Measurements from ENCODE around the gene SETD7.
"Not testable (repeated sequence)": the region's sequence is repeated elsewhere in the genome, so short reads cannot be mapped to it uniquely, and the experiment has no call there.

Gene SETD7

DNA sequence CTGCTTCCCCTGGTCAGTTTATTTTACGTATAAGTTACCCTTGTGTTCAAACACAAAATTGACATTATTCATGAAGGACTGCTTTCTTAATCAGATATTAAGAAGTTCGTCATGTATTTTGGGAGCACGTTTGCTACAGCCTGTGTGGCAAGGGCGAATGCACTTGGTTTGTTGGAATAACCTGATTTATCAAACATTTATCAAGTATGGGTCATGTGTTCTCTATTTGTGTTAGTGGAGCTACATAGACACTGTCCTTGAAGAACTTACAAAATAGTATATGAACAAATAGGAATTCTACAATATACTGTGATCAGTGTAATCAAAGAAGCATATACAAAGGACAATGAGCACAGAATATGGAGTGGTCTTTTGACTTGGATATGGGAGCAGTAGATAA, 79.7 kb downstream of the SETD7 start:
- Mint-ChIP-seq H3K27me3 (no peaks in the 10 kb centered on the region), H3K27ac (no peak overlapping the region), H3K4me3 (no peak overlapping the region), H3K9me3 (peaks cover 5% of the 10 kb centered on the region in 2 donors), H3K4me1 (peaks cover 17% of the 10 kb centered on the region)
- ATAC-seq = no peak
- DNase-seq = no peak

DNA sequence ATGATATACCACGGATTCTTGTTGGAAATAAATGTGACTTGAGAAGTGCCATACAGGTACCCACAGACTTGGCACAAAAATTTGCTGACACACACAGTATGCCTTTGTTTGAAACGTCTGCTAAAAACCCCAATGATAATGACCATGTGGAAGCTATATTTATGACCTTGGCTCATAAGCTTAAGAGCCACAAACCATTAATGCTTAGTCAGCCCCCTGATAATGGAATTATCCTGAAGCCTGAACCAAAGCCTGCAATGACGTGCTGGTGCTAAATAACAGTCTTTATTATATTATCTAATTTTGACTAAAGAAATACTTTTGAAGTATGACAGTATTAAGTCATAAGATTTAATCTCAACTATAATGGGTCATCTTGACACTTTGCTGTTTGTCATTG, 83.2 kb downstream of the SETD7 start:
- DNase-seq (no peak), ATAC-seq (no peak)
- Mint-ChIP-seq H3K9me3 (peaks cover 6 to 28% of the 10 kb centered on the region in 2 donors), H3K4me1 (peaks cover 7% of the 10 kb centered on the region), H3K27me3 (no peaks in the 10 kb centered on the region), H3K27ac (no peak overlapping the region), H3K4me3 (no peak overlapping the region)

DNA sequence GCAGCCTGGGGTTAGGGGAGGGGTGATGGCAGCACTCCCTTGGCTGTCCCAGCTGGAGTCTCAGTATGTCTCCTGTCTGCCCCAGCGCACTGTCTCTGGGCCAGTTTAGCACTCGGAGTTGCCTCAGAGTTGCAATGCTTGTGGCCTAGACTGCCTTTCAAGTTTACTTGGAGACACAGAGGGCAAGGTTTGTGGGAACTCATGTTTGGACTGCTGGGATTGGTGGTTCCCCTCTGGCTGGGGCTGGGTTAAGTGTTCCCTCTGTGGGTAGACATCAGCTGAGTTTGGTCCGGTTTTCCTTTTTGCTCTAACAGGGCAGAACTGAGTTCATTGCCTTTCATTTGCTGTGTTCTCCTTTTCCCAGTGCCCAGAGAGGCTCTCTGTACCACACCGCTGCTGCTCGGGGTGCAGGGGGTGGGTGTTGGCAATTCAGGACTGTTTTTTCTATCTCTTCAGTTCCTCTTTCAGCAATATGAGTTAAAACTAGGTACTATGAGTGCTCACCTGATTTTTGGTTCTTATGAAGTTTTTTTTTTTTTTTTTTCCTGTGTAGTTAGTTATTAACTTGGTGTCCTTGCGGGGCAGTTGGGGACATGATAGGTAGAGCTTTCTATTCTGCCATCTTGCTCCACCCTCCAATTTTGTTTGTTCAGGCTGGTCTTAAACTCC, 84.9 kb downstream of the SETD7 start:
- Mint-ChIP-seq H3K27ac (no peak overlapping the region), H3K27me3 (no peaks in the 10 kb centered on the region)
- DNase-seq = no peak

DNA sequence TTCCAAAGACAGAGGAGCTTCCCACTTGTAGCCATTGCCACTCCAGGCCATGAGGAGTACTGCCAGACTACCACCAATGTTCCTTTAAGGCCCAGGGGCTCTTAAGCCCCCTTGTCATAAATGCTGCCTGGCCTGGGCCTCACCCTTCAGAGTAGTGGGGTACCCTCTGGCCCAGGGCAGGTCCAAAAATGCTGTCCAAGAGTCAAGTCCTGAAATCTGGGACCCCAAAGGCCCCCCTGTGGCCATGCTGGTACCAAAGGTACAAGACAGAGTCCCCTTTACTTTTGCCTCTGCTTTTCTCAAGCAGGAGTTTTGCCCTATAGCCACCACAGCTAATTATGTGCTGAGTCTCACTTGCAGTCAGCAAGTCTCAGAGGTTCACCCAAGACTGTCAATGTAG, 85.7 kb downstream of the SETD7 start:
- H3K4me1 Mint-ChIP-seq = peaks cover 7% of the 10 kb centered on the region
- no peaks in the 10 kb centered on the region for H3K27me3 Mint-ChIP-seq

More for the DNA sequence above, 84.9 kb downstream of the SETD7 start:
- peaks cover 6 to 29% of the 10 kb centered on the region in 2 donors for H3K9me3 Mint-ChIP-seq
- ATAC-seq = no peak
- H3K4me1 Mint-ChIP-seq = peaks cover 7% of the 10 kb centered on the region
- H3K4me3 Mint-ChIP-seq = no peak overlapping the region

GRCh38 chr4:139469869-139470268, 86.2 kb downstream of the SETD7 start:
- Mint-ChIP-seq H3K4me1 (peaks cover 7% of the 10 kb centered on the region), H3K4me3 (no peak overlapping the region), H3K9me3 (peaks cover 6 to 29% of the 10 kb centered on the region in 2 donors), H3K27ac (peak overlapping the region in 1 of 2 donors; percentile 75), H3K27me3 (no peaks in the 10 kb centered on the region)
- ATAC-seq = no peak
- no peak for DNase-seq

More for the DNA sequence above, 85.7 kb downstream of the SETD7 start:
- DNase-seq (no peak), ATAC-seq (no peak)
- Mint-ChIP-seq H3K9me3 (peaks cover 6 to 29% of the 10 kb centered on the region in 2 donors), H3K27ac (no peak overlapping the region), H3K4me3 (no peak overlapping the region)

- Mint-ChIP-seq H3K27me3 (no peaks in the 10 kb centered on the region), H3K27ac (no peak overlapping the region), H3K4me3 (no peak overlapping the region), H3K9me3 (peaks cover 6 to 29% of the 10 kb centered on the region in 2 donors), H3K4me1 (peaks cover 7% of the 10 kb centered on the region)
- DNase-seq (no peak), ATAC-seq (no peak)
Observed at GRCh38 chr4:139469216-139469615, 86.8 kb downstream of the SETD7 start.

DNA sequence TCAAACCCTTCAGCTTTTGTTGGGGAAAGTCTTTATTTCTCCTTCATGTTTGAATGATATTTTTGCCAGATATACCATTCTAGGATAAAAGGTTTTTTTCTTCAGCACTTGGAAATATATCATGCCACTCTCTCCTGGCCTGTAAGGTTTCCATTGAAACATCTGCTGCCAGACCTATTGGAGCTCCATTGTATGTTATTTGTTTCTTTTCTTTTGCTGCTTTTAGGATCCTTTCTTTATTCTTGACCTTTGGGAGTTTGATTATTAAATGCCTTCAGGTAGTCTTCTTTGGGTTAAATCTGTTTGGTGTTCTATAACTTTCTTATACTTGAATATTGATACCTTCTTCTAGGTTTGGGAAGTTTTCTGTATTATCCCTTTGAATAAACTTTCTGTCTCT, 87.3 kb downstream of the SETD7 start:
- H3K9me3 Mint-ChIP-seq = peaks cover 6 to 29% of the 10 kb centered on the region in 2 donors
- not testable (repeated sequence) for DNase-seq, H3K27me3 Mint-ChIP-seq, H3K4me1 Mint-ChIP-seq, H3K4me3 Mint-ChIP-seq, H3K27ac Mint-ChIP-seq, ATAC-seq

DNA sequence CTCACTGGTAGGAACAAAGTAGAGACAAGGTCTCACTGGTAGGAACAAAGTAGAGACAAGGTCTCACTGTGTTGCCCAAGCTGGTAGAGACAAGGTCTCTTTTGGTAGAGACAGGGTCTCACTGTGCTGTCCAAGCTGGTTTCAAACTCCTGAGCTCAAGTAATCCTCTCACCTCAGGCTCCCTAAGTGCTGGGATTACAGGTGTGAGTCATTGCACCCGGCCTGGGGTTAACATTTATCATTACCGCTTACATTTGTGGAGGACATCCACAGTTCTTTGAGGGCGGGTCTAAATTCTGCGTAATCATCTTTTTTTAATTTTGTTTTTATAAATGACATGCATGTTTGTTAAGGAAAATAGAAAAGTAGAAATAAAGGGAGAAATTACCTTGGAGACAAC, 90.1 kb downstream of the SETD7 start:
- ATAC-seq (no peak), DNase-seq (no peak)
- no peaks in the 10 kb centered on the region for H3K27me3 Mint-ChIP-seq
- no peak overlapping the region for H3K4me3 Mint-ChIP-seq
- no peak overlapping the region for H3K27ac Mint-ChIP-seq
- peaks cover 11% of the 10 kb centered on the region for H3K4me1 Mint-ChIP-seq
- peaks cover 0 to 19% of the 10 kb centered on the region in 2 donors for H3K9me3 Mint-ChIP-seq

DNA sequence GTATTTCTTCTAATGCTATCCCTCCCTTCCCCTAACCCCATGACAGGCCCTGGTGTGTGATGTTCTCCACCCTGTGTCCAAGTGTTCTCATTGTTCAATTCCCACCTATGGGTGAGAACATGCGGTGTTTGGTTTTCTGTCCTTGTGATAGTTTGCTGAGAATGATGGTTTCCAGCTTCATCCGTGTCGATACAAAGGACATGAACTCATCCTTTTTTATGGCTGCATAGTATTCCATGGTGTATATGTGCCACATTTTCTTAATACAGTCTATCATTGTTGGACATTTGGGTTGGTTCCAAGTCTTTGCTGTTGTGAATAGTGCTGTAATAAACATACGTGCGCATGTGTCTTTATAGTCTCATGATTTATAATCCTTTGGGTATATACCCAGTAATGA, 91.5 kb downstream of the SETD7 start:
- not testable (repeated sequence) for H3K27me3 Mint-ChIP-seq, DNase-seq, H3K27ac Mint-ChIP-seq, ATAC-seq, H3K4me3 Mint-ChIP-seq
- peaks cover 21% of the 10 kb centered on the region for H3K4me1 Mint-ChIP-seq
- H3K9me3 Mint-ChIP-seq = peaks cover 0 to 17% of the 10 kb centered on the region in 2 donors

DNA sequence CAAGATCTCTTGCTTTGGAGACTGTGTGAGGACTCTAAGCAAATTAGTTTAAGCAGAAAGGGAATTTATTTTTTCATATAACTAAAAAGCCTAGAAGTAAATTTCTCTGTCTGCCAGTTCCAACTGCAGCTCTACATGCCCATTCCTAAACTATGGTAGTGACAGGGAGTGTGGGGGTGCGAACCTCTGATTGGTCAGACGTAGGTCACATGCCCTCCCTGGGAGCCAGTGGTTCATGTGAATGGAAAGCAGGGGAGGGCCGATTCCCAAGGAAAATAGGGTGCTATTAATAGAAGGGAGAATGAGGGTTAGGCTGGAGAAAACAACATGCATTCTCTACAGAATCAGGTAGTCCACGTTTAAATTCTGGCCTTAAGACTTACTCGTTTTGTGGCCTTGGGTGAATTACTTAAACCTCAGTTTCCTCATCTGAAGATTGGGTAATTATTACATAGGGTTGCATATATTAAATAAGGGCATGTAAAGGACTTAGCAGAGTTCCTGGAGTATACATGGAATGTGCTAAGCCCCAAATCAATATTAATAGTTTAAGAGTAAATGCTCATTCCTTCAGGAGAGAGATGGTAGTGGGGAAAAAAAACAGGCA, 94.9 kb downstream of the SETD7 start:
- Mint-ChIP-seq H3K4me1 (peaks cover 44% of the 10 kb centered on the region), H3K4me3 (no peak overlapping the region), H3K27ac (no peak overlapping the region), H3K9me3 (no peaks in the 10 kb centered on the region), H3K27me3 (no peaks in the 10 kb centered on the region)
- ATAC-seq = no peak
- no peak for DNase-seq

DNA sequence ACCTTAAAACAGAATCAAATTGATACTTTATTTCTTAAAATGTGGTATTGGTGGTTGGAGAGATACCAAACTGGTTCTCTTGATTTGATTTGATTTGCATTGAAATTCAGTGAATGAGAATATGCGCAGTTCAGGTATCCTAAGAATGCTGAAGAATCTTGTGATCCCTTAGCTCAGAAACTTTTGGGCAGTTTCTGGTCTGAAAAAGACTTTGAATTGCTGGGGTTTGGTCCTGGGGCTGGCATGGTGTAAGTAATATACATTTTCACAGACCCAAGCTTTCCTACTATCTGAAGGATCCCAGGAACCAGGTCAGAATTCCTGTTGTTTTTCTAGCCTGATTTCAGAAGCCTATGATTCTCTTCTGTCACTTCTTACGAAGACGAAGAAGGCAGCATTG, 95.5 kb downstream of the SETD7 start:
- Mint-ChIP-seq H3K4me1 (peaks cover 49% of the 10 kb centered on the region), H3K27me3 (no peaks in the 10 kb centered on the region), H3K9me3 (no peaks in the 10 kb centered on the region), H3K27ac (no peak overlapping the region), H3K4me3 (no peak overlapping the region)
- ATAC-seq (no peak), DNase-seq (no peak)

DNA sequence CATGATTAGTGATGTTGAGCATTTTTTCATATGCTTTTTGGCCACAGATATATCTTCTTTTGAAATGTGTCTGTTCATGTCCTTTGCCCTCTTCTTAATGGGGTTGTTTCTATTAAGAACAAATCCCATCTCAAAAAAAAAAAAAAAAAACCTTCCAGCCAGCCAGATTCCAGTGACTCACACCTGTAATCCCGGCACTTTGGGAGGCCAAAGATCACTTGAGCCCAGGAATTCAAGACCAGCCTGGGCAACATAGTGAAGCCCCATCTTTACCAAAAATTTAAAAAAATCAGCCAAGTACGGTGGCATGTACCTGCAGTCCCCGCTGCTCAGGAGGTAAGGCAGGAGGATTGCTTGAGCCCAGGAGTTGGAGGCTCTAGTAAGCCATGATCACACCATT, 97.0 kb downstream of the SETD7 start:
- Mint-ChIP-seq H3K4me1 (peaks cover 65% of the 10 kb centered on the region), H3K9me3 (no peaks in the 10 kb centered on the region), H3K27ac (no peak overlapping the region), H3K4me3 (no peak overlapping the region), H3K27me3 (no peaks in the 10 kb centered on the region)
- no peak for DNase-seq
- no peak for ATAC-seq

- Mint-ChIP-seq H3K27me3 (no peaks in the 10 kb centered on the region), H3K4me1 (peaks cover 65% of the 10 kb centered on the region), H3K27ac (peak overlapping the region in 1 of 2 donors; percentile 17), H3K4me3 (no peak overlapping the region), H3K9me3 (no peaks in the 10 kb centered on the region)
- DNase-seq (no peak), ATAC-seq (no peak)
Observed at GRCh38 chr4:139458543-139458942, 97.5 kb downstream of the SETD7 start.

- no peak overlapping the region for H3K27ac Mint-ChIP-seq
- no peak for DNase-seq
- H3K4me3 Mint-ChIP-seq = no peak overlapping the region
- peaks cover 72% of the 10 kb centered on the region for H3K4me1 Mint-ChIP-seq
- no peaks in the 10 kb centered on the region for H3K27me3 Mint-ChIP-seq
- ATAC-seq = no peak
- H3K9me3 Mint-ChIP-seq = no peaks in the 10 kb centered on the region
Observed at GRCh38 chr4:139457318-139457717, 98.7 kb downstream of the SETD7 start.

DNA sequence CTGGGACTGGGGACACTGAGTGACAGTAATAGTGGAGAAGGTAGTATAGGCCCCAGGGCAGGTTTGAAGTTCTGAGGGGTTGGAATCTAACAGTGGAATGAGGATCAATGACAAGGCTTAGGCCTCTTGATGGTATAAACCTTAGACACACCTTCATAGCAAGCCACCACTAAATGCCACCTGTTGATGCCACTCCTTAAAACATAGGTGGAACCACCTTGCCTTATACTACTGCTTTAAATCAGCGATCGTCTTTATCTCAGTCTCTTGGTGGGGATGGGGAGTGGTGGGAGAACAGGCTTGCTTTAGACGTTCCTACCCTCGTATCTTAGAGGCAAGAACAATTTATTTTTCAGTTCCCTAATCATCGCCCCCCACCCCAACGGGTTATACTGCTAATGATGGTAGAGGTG, 100.9 kb downstream of the SETD7 start:
- Mint-ChIP-seq H3K27me3 (no peaks in the 10 kb centered on the region), H3K9me3 (no peaks in the 10 kb centered on the region), H3K4me1 (peaks cover 66% of the 10 kb centered on the region), H3K27ac (peak overlapping the region in 1 of 2 donors; percentile 72), H3K4me3 (peak overlapping the region; percentile 91 to 97)
- DNase-seq (no peak), ATAC-seq (no peak)

DNA sequence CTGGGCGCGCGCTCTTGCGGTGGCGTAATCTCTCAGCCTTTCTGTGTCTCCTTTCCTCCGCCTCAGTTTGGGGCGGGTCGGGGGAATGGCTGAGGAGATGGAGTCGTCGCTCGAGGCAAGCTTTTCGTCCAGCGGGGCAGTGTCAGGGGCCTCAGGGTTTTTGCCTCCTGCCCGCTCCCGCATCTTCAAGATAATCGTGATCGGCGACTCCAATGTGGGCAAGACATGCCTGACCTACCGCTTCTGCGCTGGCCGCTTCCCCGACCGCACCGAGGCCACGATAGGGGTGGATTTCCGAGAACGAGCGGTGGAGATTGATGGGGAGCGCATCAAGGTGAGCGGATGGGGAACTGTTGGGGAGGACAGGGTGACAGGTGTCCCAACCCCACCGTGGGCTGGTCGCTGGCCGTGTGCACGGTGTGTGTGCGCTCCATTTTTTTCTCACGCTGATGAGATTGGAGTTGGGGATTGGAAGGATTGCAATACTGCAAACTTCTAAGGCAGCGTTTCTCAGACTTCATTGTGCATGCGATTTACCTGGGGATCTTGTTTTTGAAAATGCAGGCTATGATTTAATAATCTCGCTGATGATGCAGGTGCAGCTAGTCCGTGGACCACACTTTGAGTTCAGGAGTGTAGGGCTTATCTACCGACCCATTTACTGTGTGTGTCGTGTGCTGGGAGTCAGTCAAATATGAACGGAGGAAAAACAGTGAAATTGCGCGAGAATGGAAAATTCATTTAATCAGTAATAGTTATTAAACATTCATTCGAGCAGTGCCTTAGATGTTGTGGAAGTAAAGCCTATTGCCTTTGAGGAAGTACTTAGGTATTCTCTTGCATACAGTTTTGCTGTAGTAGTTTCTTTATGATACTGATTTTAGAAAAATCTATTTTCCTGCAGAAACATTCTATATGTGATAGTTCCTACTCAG, 101.6 kb downstream of the SETD7 start, which contains the start of gene RAB33B:
TSS of gene RAB33B (plus strand) at position 11 of the 935 bp plus-strand sequence. CDS start at position 86, 75 bp downstream.
- no peaks in the 10 kb centered on the region for H3K9me3 Mint-ChIP-seq
- ATAC-seq (peak; percentile 14), DNase-seq (no peak)
- H3K4me3 Mint-ChIP-seq = peak within 1 kb of the TSS; percentile 91 to 97
- peak within 1 kb of the TSS; percentile 98 to 99 for H3K27ac Mint-ChIP-seq
- no peaks in the 10 kb centered on the region for H3K27me3 Mint-ChIP-seq
- peaks cover 59% of the 10 kb centered on the region for H3K4me1 Mint-ChIP-seq
